ENCODE data around the gene DUSP18.
"Not testable (repeated sequence)": the region's sequence is repeated elsewhere in the genome, so short reads cannot be mapped to it uniquely, and the experiment has no call there.

DUSP18 gene

GRCh38 chr22:30681831-30682230, 14.2 kb upstream of the DUSP18 start:
- DNase-seq = peak in 13 of 42 donors; percentile 16 to 68 (median 43)
- intact Hi-C loops (cut with DNase I) = no loop called here

- DNase-seq = peak in 5 of 42 donors; percentile 11 to 21 (median 16)
- intact Hi-C loops (cut with DNase I) = no loop called here
These were observed 13.5 kb upstream of the DUSP18 start for GRCh38 chr22:30680991-30681770.

- intact Hi-C loops (cut with DNase I); DNase-seq: not testable (repeated sequence)
These were observed 12.4 kb upstream of the DUSP18 start for GRCh38 chr22:30679895-30680690.

GRCh38 chr22:30676565-30676964, 8.9 kb upstream of the DUSP18 start:
- intact Hi-C loops (cut with DNase I); DNase-seq: not testable (repeated sequence)

- no peak for DNase-seq
- intact Hi-C loops (cut with DNase I) = no loop called here
These were observed 7.8 kb upstream of the DUSP18 start for GRCh38 chr22:30675436-30675835.

- intact Hi-C loops (cut with DNase I) = no loop called here
- DNase-seq = no peak
These were observed 6.8 kb upstream of the DUSP18 start for GRCh38 chr22:30674482-30674881.

GRCh38 chr22:30673136-30673535, 5.5 kb upstream of the DUSP18 start:
- DNase-seq = no peak
- intact Hi-C loops (cut with DNase I) = no loop called here

- intact Hi-C loops (cut with DNase I) = no loop called here
- DNase-seq = no peak
These were observed 3.4 kb upstream of the DUSP18 start for GRCh38 chr22:30671071-30671470.

GRCh38 chr22:30668386-30668710, 673 bp upstream of the DUSP18 start:
- DNase-seq = peak in 2 of 42 donors; percentile 9 to 39
- intact Hi-C loops (cut with DNase I) = no loop called here

- DNase-seq = no peak
- intact Hi-C loops (cut with DNase I) = no loop called here
These were observed 575 bp downstream of the DUSP18 start for GRCh38 chr22:30667107-30667493.

- intact Hi-C loops (cut with DNase I) = no loop called here
- no peak for DNase-seq
These were observed 1.9 kb downstream of the DUSP18 start for GRCh38 chr22:30665786-30666185.

- intact Hi-C loops (cut with DNase I) = no loop called here
- DNase-seq = no peak
These were observed 2.4 kb downstream of the DUSP18 start for GRCh38 chr22:30665266-30665665.

- intact Hi-C loops (cut with DNase I) = no loop called here
These were observed 2.9 kb downstream of the DUSP18 start for GRCh38 chr22:30664798-30665197.

GRCh38 chr22:30662040-30662439, 5.6 kb downstream of the DUSP18 start:
- intact Hi-C loops (cut with DNase I) = no loop called here
- DNase-seq = peak in 2 of 42 donors; percentile 28 to 57

More at GRCh38 chr22:30664798-30665197, 2.9 kb downstream of the DUSP18 start:
- DNase-seq = no peak

- DNase-seq = no peak
These were observed 12.1 kb downstream of the DUSP18 start for GRCh38 chr22:30655532-30655931.

GRCh38 chr22:30654361-30654760, 13.3 kb downstream of the DUSP18 start:
- intact Hi-C loops (cut with DNase I) = no loop called here
- DNase-seq = no peak

More at GRCh38 chr22:30655532-30655931, 12.1 kb downstream of the DUSP18 start:
- intact Hi-C loops (cut with DNase I) = no loop called here

GRCh38 chr22:30652852-30653251, 14.8 kb downstream of the DUSP18 start:
- no peak for DNase-seq
- intact Hi-C loops (cut with DNase I) = no loop called here

- DNase-seq = peak; percentile 60 to 91 (median 80)
These were observed 17.1 kb downstream of the DUSP18 start for GRCh38 chr22:30650508-30651116.

GRCh38 chr22:30649430-30650007, 18.2 kb downstream of the DUSP18 start:
- peak in 31 of 42 donors; percentile 19 to 84 (median 43) for DNase-seq

More at GRCh38 chr22:30650508-30651116, 17.1 kb downstream of the DUSP18 start:
- intact Hi-C loops (cut with DNase I) = no loop called here

GRCh38 chr22:30648825-30649224, 18.9 kb downstream of the DUSP18 start:
- no peak for DNase-seq
- intact Hi-C loops (cut with DNase I) = no loop called here

More at GRCh38 chr22:30649430-30650007, 18.2 kb downstream of the DUSP18 start:
- intact Hi-C loops (cut with DNase I) = no loop called here

Measured in head of caudate nucleus (tissue), 42 donors.